HEK293 (cell line): Measurements from ENCODE around the gene KDF1.

Source experiments
- CTCF ChIA-PET: fragments of 350-600 bp; formaldehyde crosslinking; extraction: SDS; loops from one replicate; lab custom pipeline; 2021; ENCODE audit warnings: antibody characterized with exemption; lab: Yijun Ruan, JAX
- POLR2A ChIA-PET: fragments of 300-600 bp; formaldehyde crosslinking; extraction: SDS; loops from one replicate; lab custom pipeline; 2020; ENCODE audit warnings: antibody characterized with exemption, inconsistent platforms; lab: Yijun Ruan, JAX
- H3K27ac ChIP-seq: fragments of 200-500 bp; sonication (Bioruptor generic); 2 replicates; pipeline ENCODE4 v1.5.1; 2014; ENCODE audit warnings: low read depth, low read length, control low read depth, inconsistent platforms; ENCODE audit errors: extremely low read depth
- H3K36me3 ChIP-seq, 2 experiments: fragments of 200-500 bp in 1 of 2; sonication (Bioruptor generic) in 1 of 2; 1 replicate in 1 of 2; 2 replicates in 1 of 2; pipeline ENCODE4 v1.5.1; 2014 to 2017; ENCODE audit warnings: inconsistent platforms in 2 of 2, low read length in 2 of 2; ENCODE audit not compliant: control insufficient read depth in 2 of 2, insufficient read depth in 1 of 2
- H3K4me1 ChIP-seq: fragments of 200-500 bp; sonication (Bioruptor generic); 2 replicates; pipeline ENCODE4 v1.5.1; 2014; ENCODE audit warnings: mild to moderate bottlenecking, low read length, inconsistent platforms; ENCODE audit not compliant: control insufficient read depth, insufficient read depth
- H3K4me3 ChIP-seq: 2 replicates; pipeline ENCODE4 v1.5.1; 2011; ENCODE audit warnings: low read depth, mild to moderate bottlenecking, control low read depth, low read length, moderate library complexity
- H3K9me3 ChIP-seq: fragments of 200-500 bp; sonication (Bioruptor generic); 2 replicates; pipeline ENCODE4 v1.5.1; 2014; ENCODE audit warnings: low read depth, low read length, inconsistent platforms; ENCODE audit not compliant: control insufficient read depth, insufficient read depth
- MEIS1 ChIP-seq: sonication (generic); formaldehyde crosslinking; IDR thresholded peaks from 2 replicates; pipeline ENCODE4 v1.8.1; 2022; ENCODE audit warnings: missing genetic modification reagents, mild to moderate bottlenecking, borderline replicate concordance
- PRDM6 ChIP-seq: fragments of 450-650 bp; formaldehyde crosslinking; IDR thresholded peaks from 2 replicates; pipeline ENCODE4 v1.5.1; 2017; ENCODE audit warnings: missing biosample characterization, missing genetic modification characterization
- TSHZ1 ChIP-seq: fragments of 450-650 bp; formaldehyde crosslinking; IDR thresholded peaks from 2 replicates; pipeline ENCODE4 v1.5.1; 2016; ENCODE audit warnings: missing biosample characterization, missing genetic modification characterization, borderline replicate concordance
- ZBTB20 ChIP-seq: fragments of 450-650 bp; formaldehyde crosslinking; IDR thresholded peaks from 2 replicates; pipeline ENCODE4 v1.5.1; 2016; ENCODE audit warnings: missing biosample characterization, missing genetic modification characterization
- ZFP69B ChIP-seq: fragments of 450-650 bp; formaldehyde crosslinking; IDR thresholded peaks from 2 replicates; pipeline ENCODE4 v1.5.1; 2016; ENCODE audit warnings: missing biosample characterization, missing genetic modification characterization
- ZNF16 ChIP-seq: fragments of 450-650 bp; formaldehyde crosslinking; IDR thresholded peaks from 2 replicates; pipeline ENCODE4 v1.5.1; 2016; ENCODE audit warnings: low read depth, missing biosample characterization, missing genetic modification characterization
- ZNF266 ChIP-seq: fragments of 450-650 bp; formaldehyde crosslinking; IDR thresholded peaks from 2 replicates; pipeline ENCODE4 v1.5.1; 2016; ENCODE audit warnings: missing biosample characterization, missing genetic modification characterization, low read depth
- ZNF366 ChIP-seq: fragments of 450-650 bp; formaldehyde crosslinking; conservative IDR thresholded peaks from 2 replicates; pipeline ENCODE4 v1.5.1; 2016; ENCODE audit warnings: missing biosample characterization, missing genetic modification characterization
- ZNF433 ChIP-seq: fragments of 450-650 bp; formaldehyde crosslinking; IDR thresholded peaks from 2 replicates; pipeline ENCODE4 v1.5.1; 2016; ENCODE audit warnings: missing biosample characterization, missing genetic modification characterization, low read depth
- ZNF518A ChIP-seq: fragments of 450-650 bp; formaldehyde crosslinking; conservative IDR thresholded peaks from 2 replicates; pipeline ENCODE4 v1.5.1; 2016; ENCODE audit warnings: low read depth, missing biosample characterization, missing genetic modification characterization
- ZNF560 ChIP-seq: fragments of 450-650 bp; formaldehyde crosslinking; IDR thresholded peaks from 2 replicates; pipeline ENCODE4 v1.5.1; 2017; ENCODE audit warnings: missing biosample characterization, missing genetic modification characterization, borderline replicate concordance
- ZNF623 ChIP-seq: fragments of 450-650 bp; formaldehyde crosslinking; IDR thresholded peaks from 2 replicates; pipeline ENCODE4 v1.5.1; 2016; ENCODE audit warnings: missing biosample characterization, missing genetic modification characterization

KDF1 gene

GRCh38 chr1:26983863-26984262 lies 23.6 kb upstream of the KDF1 start:
- Histone ChIP-seq H3K4me1 (no peaks in the 10 kb centered on the region), H3K27ac (no peak overlapping the region), H3K9me3 (no peaks in the 10 kb centered on the region), H3K36me3 (no peaks in the 10 kb centered on the region), H3K4me3 (no peak overlapping the region)
- ChIA-PET POLR2A (no interaction called here), CTCF (interaction anchor here (1.1 to 1.8 kb wide), 2 partner anchors 11 to 36 kb away, joined by 7 to 8 read pairs; no protein-coding TSS in a partner anchor)
- TF ChIP-seq ZNF16 (tag by site-specific recombination) (no peak), TSHZ1 (tag by site-specific recombination) (no peak), ZBTB20 (no peak), ZNF560 (tag by site-specific recombination) (no peak), ZNF518A (tag by site-specific recombination) (no peak), ZNF266 (tag by site-specific recombination) (no peak)

- Histone ChIP-seq H3K9me3 (no peaks in the 10 kb centered on the region), H3K4me3 (no peak overlapping the region), H3K36me3 (no peaks in the 10 kb centered on the region), H3K4me1 (no peaks in the 10 kb centered on the region), H3K27ac (no peak overlapping the region)
- POLR2A ChIA-PET: no interaction called here
- CTCF ChIA-PET: interaction anchor here (0.7 to 2.4 kb wide), 5 partner anchors 12 to 62 kb away, joined by 3 to 9 read pairs (median 4); partner anchors contain the start of gene TRNP1
- TF ChIP-seq MEIS1 (CRISPR knock-in tag): no peak
- no peak for TF ChIP-seq ZNF366 (tag by site-specific recombination)
- no peak for TF ChIP-seq ZFP69B (tag by site-specific recombination)
- TF ChIP-seq ZNF433 (tag by site-specific recombination): no peak
- peak; percentile 96 for TF ChIP-seq ZNF623 (tag by site-specific recombination)
- TF ChIP-seq PRDM6 (tag by site-specific recombination): no peak
Measured at GRCh38 chr1:26981146-26981846, 21.0 kb upstream of the KDF1 start.
